Measurements from ENCODE around the gene APEH. TPM values are rescaled to one million over a fixed set of nuclear protein-coding genes. Genes with fewer than 3 reads are reported as not detected.

Gene APEH
- polyA plus RNA-seq, 1 donor from 2014 or later: 98.4 TPM

DNA sequence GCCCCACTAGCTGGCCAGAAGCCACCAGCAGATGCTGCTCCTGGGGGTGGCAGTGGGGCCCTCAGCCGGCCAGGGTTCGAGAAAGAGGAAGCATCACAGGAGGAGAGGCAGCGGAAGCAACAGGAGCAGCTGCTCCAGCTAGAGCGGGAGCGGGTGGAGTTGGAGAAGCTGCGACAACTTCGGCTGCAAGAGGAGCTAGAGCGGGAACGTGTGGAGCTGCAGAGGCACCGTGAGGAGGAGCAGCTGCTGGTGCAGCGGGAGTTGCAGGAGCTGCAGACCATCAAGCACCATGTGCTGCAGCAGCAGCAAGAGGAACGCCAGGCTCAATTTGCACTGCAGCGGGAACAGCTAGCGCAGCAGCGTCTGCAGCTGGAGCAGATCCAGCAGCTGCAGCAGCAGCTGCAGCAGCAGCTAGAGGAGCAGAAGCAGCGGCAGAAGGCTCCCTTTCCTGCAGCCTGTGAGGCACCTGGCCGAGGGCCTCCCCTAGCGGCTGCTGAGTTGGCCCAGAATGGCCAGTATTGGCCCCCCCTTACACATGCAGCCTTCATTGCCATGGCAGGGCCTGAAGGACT is 17.5 kb upstream of the APEH start:
- Histone ChIP-seq H3K27me3 (ENCODE audit: insufficient read depth, low read depth, low read length) (no peaks in the 10 kb centered on the region), H3K4me2 (ENCODE audit: low read length) (no peak overlapping the region), H3F3A (ENCODE audit: insufficient read depth, low read length, poor library complexity, severe bottlenecking) (no peaks in the 10 kb centered on the region), H3K9ac (ENCODE audit: low read length) (no peak overlapping the region), H4K20me1 (ENCODE audit: insufficient read depth) (no peaks in the 10 kb centered on the region), H3K27ac (ENCODE audit: low read length) (no peak overlapping the region), H3K9me2 (ENCODE audit: insufficient read depth, low read length) (no peaks in the 10 kb centered on the region), H3K79me2 (replicated peaks; ENCODE audit: insufficient read depth, low read length) (no peaks in the 10 kb centered on the region), H3K36me3 (ENCODE audit: insufficient read depth, low read length) (no peaks in the 10 kb centered on the region), H3K9me3 (ENCODE audit: low read length) (no peaks in the 10 kb centered on the region), H2AFZ (ENCODE audit: low read depth, low read length) (no peak overlapping the region), H3K4me3 (ENCODE audit: low read length) (no peak overlapping the region)
- TF ChIP-seq, protein P1, sequence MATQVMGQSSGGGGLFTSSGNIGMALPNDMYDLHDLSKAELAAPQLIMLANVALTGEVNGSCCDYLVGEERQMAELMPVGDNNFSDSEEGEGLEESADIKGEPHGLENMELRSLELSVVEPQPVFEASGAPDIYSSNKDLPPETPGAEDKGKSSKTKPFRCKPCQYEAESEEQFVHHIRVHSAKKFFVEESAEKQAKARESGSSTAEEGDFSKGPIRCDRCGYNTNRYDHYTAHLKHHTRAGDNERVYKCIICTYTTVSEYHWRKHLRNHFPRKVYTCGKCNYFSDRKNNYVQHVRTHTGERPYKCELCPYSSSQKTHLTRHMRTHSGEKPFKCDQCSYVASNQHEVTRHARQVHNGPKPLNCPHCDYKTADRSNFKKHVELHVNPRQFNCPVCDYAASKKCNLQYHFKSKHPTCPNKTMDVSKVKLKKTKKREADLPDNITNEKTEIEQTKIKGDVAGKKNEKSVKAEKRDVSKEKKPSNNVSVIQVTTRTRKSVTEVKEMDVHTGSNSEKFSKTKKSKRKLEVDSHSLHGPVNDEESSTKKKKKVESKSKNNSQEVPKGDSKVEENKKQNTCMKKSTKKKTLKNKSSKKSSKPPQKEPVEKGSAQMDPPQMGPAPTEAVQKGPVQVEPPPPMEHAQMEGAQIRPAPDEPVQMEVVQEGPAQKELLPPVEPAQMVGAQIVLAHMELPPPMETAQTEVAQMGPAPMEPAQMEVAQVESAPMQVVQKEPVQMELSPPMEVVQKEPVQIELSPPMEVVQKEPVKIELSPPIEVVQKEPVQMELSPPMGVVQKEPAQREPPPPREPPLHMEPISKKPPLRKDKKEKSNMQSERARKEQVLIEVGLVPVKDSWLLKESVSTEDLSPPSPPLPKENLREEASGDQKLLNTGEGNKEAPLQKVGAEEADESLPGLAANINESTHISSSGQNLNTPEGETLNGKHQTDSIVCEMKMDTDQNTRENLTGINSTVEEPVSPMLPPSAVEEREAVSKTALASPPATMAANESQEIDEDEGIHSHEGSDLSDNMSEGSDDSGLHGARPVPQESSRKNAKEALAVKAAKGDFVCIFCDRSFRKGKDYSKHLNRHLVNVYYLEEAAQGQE (IDR thresholded peaks at IDR 0.05; ENCODE audit: borderline replicate concordance): no peak
- no peak for TF ChIP-seq MXI1 (conservative IDR thresholded peaks at IDR 0.05; ENCODE audit: poor library complexity, severe bottlenecking)
- TF ChIP-seq EP300 (conservative IDR thresholded peaks at IDR 0.05; ENCODE audit: poor library complexity, severe bottlenecking): no peak
- TF ChIP-seq POLR2AphosphoS5 (IDR thresholded peaks at IDR 0.05): no peak
- no peak for TF ChIP-seq EZH2 (IDR thresholded peaks at IDR 0.05; ENCODE audit: borderline replicate concordance, insufficient read depth, low read length, poor library complexity, severe bottlenecking)
- no peak for TF ChIP-seq SMC3 (conservative IDR thresholded peaks at IDR 0.05; ENCODE audit: poor library complexity)
- TF ChIP-seq RAD21 (conservative IDR thresholded peaks at IDR 0.05): no peak
- TF ChIP-seq, protein P2, sequence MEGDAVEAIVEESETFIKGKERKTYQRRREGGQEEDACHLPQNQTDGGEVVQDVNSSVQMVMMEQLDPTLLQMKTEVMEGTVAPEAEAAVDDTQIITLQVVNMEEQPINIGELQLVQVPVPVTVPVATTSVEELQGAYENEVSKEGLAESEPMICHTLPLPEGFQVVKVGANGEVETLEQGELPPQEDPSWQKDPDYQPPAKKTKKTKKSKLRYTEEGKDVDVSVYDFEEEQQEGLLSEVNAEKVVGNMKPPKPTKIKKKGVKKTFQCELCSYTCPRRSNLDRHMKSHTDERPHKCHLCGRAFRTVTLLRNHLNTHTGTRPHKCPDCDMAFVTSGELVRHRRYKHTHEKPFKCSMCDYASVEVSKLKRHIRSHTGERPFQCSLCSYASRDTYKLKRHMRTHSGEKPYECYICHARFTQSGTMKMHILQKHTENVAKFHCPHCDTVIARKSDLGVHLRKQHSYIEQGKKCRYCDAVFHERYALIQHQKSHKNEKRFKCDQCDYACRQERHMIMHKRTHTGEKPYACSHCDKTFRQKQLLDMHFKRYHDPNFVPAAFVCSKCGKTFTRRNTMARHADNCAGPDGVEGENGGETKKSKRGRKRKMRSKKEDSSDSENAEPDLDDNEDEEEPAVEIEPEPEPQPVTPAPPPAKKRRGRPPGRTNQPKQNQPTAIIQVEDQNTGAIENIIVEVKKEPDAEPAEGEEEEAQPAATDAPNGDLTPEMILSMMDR (IDR thresholded peaks at IDR 0.05; ENCODE audit: poor library complexity, severe bottlenecking): no peak
- no peak for TF ChIP-seq TAF1 (IDR thresholded peaks at IDR 0.05; ENCODE audit: low read depth)

DNA sequence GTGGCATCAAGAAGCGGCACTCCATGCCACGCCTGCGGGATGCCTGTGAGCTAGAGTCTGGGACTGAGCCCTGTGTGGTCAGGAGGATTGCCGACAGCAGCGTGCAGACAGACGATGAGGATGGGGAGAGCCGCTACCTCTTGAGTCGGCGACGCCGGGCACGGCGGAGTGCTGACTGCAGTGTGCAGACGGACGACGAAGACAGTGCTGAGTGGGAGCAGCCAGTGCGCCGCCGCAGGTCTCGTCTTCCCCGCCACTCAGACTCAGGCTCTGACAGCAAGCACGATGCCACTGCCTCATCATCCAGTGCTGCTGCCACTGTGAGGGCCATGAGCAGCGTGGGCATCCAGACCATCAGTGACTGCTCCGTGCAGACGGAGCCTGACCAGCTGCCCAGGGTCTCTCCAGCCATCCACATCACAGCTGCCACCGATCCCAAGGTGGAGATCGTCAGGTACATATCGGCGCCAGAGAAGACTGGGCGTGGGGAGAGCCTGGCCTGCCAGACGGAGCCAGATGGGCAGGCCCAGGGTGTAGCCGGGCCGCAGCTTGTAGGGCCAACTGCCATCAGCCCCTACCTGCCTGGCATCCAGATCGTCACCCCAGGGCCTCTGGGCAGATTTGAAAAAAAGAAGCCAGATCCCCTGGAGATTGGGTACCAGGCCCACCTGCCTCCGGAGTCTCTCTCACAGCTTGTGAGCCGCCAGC is 16.8 kb upstream of the APEH start:
- TF ChIP-seq SMC3 (conservative IDR thresholded peaks at IDR 0.05; ENCODE audit: poor library complexity): no peak
- no peak for TF ChIP-seq MXI1 (conservative IDR thresholded peaks at IDR 0.05; ENCODE audit: poor library complexity, severe bottlenecking)
- TF ChIP-seq POLR2AphosphoS5 (IDR thresholded peaks at IDR 0.05): no peak
- TF ChIP-seq RAD21 (conservative IDR thresholded peaks at IDR 0.05): no peak
- no peak for TF ChIP-seq EP300 (conservative IDR thresholded peaks at IDR 0.05; ENCODE audit: poor library complexity, severe bottlenecking)
- TF ChIP-seq, protein P1 (IDR thresholded peaks at IDR 0.05; ENCODE audit: borderline replicate concordance): no peak
- Histone ChIP-seq H3K36me3 (ENCODE audit: insufficient read depth, low read length) (no peaks in the 10 kb centered on the region), H4K20me1 (ENCODE audit: insufficient read depth) (no peaks in the 10 kb centered on the region), H3K79me2 (replicated peaks; ENCODE audit: insufficient read depth, low read length) (no peaks in the 10 kb centered on the region), H3F3A (ENCODE audit: insufficient read depth, low read length, poor library complexity, severe bottlenecking) (no peaks in the 10 kb centered on the region), H3K9me2 (ENCODE audit: insufficient read depth, low read length) (no peaks in the 10 kb centered on the region), H3K27me3 (ENCODE audit: insufficient read depth, low read depth, low read length) (no peaks in the 10 kb centered on the region), H3K4me3 (ENCODE audit: low read length) (no peak overlapping the region), H2AFZ (ENCODE audit: low read depth, low read length) (no peak overlapping the region), H3K27ac (ENCODE audit: low read length) (no peak overlapping the region), H3K9ac (ENCODE audit: low read length) (no peak overlapping the region), H3K4me2 (ENCODE audit: low read length) (no peak overlapping the region), H3K9me3 (ENCODE audit: low read length) (no peaks in the 10 kb centered on the region)

Measured in neural cell (in vitro differentiated cells).